Measurements from ENCODE around the gene UBASH3B.
"Not testable (repeated sequence)": the region's sequence is repeated elsewhere in the genome, so short reads cannot be mapped to it uniquely, and the experiment has no call there.

The UBASH3B gene

DNA sequence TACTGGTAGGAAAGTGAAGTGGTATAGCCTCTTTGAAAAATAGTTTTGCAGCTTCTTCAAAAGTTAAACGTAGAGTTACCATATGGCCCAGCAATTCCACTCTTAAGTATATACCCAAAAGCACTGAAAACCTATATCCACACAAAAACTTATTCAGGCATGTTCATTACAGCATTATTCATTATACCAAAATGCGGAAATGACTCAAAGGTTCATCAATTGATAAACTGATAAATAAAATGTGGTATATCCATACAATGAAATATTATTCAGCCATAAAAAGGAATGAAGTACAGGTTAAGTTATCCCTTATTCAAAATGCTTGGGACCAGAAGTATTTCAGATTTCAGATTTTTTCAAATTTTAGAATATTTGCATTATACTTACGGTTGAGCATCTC lies 35.8 kb upstream of the UBASH3B start:
- no peak for TF ChIP-seq ZFX (IDR thresholded peaks at IDR 0.05; ENCODE audit: borderline replicate concordance)
- TF ChIP-seq, protein P1, sequence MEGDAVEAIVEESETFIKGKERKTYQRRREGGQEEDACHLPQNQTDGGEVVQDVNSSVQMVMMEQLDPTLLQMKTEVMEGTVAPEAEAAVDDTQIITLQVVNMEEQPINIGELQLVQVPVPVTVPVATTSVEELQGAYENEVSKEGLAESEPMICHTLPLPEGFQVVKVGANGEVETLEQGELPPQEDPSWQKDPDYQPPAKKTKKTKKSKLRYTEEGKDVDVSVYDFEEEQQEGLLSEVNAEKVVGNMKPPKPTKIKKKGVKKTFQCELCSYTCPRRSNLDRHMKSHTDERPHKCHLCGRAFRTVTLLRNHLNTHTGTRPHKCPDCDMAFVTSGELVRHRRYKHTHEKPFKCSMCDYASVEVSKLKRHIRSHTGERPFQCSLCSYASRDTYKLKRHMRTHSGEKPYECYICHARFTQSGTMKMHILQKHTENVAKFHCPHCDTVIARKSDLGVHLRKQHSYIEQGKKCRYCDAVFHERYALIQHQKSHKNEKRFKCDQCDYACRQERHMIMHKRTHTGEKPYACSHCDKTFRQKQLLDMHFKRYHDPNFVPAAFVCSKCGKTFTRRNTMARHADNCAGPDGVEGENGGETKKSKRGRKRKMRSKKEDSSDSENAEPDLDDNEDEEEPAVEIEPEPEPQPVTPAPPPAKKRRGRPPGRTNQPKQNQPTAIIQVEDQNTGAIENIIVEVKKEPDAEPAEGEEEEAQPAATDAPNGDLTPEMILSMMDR (IDR thresholded peaks at IDR 0.05): no peak
- H3K27ac ChIP-seq: no peak overlapping the region

DNA sequence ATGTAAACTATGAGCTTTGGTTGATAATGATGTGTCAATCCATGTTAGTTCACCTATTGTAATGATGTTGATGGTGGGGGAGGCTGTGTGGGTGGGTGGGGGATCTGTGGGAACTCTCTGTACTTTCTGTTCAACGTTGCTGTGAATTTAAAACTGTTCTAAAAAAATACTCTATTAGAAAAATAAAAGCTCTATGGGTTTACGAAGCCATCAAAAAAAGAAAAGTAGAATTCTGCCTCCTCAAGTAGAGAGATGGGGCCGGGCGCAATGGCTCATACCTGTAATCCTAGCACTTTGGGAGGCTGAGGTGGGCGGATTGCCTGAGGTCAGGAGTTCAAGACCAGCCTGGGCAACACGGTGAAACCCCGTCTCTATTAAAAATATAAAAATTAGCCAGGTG lies 30.0 kb upstream of the UBASH3B start:
- H3K27ac ChIP-seq: not testable (repeated sequence)

DNA sequence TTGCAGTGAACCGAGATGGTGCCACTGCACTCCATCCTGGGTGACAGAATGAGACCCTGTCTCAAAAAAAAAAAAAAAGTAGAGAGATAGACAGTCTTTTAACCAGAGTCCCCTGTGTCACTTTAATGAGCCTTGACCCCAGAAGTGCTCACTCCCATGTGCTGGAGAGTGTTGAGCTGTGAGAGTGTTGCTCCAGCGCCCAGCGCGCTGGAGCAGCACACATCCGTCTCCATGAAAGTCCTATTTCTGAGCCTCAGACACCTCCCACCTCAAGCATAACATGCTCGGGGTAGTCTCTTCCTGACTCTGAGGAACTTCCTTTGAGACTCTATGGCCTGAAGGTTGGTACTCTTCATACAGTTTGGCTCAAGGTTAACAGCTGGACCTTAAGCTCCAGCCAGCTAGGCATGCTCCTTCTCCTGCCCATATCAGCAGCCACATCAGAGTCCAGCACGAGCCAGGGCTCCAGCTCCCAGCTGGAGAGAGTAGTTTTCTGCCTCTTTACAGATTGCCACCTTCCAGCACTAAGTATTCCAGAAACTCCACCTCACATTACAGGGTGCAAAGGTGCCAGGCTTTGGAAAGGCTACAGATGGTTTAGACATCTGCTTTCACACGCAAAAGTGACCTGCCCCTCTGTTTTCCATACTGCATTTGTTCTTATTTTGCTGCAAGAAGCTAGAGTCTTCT lies 29.4 kb upstream of the UBASH3B start:
- TF ChIP-seq, protein P1 (IDR thresholded peaks at IDR 0.05): no peak
- TF ChIP-seq ZFX (IDR thresholded peaks at IDR 0.05; ENCODE audit: borderline replicate concordance): no peak
- no peak overlapping the region for H3K27ac ChIP-seq

DNA sequence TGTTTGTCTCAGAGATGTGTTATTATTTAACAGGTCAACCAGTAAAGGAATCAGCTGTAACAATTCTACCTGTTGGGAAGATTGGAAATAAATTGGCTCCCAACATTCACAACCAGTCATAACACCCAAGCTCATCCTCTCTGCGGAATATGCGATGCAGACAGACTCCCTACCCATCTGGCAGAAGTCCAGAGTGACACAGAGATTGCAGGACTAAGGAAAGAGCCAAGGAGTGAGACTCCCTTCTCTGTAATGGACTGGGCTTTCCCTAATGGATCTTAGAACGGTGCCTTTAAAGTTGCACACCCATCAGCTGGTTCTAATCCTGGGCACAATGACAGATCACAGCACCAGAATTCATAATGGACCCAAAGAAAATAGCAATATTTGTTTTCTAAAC lies 27.8 kb upstream of the UBASH3B start:
- TF ChIP-seq, protein P1 (IDR thresholded peaks at IDR 0.05): no peak
- TF ChIP-seq ZFX (IDR thresholded peaks at IDR 0.05; ENCODE audit: borderline replicate concordance): no peak
- no peak overlapping the region for H3K27ac ChIP-seq

DNA sequence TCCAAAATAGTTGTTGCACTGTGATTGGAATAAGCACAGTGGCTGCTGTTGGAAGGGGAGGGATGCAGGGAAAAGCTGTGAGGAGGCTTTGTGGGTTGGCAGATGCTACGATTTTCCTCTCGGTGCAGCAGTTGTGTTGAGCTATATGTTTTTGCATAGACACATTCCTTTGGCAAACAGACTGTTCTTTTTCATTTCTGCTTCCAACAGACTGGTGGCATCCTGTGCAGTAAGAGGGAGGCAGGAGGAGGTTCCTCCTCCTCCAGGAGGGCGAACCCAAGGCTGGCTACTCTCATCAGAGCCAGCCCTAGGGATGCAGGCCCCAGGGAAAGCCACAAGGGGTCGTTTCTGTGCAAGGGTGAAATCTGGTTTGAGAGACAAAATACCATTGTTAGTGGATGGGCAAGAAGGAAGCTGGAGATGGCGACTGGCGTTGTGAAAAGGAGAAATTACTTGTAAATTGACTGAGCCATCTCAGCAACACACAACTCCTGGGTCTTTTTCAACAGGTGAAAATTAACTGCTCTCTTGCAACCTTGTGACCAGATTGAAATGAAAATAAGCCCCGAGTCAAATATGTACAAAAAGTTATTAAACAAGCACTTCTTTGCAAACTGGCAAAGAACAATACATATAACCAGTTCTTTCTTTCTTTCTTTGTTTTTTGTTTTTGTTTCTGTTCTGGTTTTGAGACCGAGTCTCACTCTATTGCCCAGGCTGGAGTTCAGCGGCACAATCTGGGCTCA lies 26.5 kb upstream of the UBASH3B start:
- no peak for TF ChIP-seq ZFX (IDR thresholded peaks at IDR 0.05; ENCODE audit: borderline replicate concordance)
- TF ChIP-seq, protein P1 (IDR thresholded peaks at IDR 0.05): peak; percentile 60
- no peak overlapping the region for H3K27ac ChIP-seq

DNA sequence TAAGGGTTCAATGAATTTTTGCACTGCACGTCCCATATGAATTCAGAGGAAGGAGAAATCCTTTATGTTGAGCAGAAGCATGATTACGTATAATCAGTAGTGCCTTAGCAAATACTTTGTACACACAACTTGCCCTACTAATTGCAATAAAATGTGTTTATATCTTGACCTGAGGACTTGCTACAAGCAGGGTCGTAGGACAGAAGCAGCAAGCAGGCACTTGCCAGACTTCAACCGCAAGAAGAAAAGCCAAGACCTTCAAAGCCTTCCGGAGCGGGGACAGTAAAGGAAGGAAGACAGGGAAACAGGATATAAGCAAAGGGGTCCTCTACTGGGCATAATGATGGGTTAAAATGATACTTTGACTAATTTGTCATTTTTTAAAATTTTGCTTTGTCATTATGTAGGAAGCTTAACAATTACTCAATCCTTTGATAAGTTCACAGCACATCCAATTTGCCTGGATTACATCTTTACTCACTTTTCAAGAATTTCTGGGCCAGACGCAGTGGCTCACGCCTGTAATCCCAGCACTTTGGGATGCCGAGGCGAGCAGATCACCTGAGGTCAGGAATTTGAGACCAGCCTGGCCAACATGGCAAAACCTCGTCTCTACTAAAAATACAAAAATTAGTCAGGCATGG lies 23.2 kb upstream of the UBASH3B start:
- TF ChIP-seq ZFX (IDR thresholded peaks at IDR 0.05; ENCODE audit: borderline replicate concordance): no peak
- TF ChIP-seq, protein P1 (IDR thresholded peaks at IDR 0.05): no peak

DNA sequence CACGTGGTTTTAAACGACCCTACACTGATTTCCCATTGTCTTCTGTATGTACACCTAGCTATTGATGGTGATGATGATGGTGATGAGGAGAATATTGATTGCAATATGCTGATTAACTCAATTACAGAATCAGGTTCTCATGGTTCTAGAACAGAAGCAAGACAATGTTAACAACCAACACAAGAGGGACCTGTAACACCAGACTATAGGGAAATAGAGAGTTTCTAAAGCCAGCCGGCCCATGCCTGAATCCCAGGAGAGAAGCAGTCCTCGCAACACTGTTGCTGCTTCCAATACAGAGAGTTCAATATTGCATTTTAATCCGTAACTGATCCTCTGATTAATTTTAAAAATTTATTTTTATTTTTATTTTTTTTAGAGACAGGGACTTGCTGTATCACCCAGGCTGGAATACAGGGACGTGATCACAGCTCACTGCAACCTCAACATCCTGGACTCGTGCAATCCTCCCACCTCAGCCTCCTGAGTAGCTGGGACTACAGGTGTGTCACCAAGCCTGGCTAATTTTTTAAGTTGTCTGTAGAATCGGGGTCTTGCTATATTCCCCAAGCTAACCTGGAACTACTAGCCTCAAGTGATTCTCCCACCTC lies 22.2 kb upstream of the UBASH3B start:
- no peak overlapping the region for H3K27ac ChIP-seq
- TF ChIP-seq, protein P1 (IDR thresholded peaks at IDR 0.05): no peak
- TF ChIP-seq ZFX (IDR thresholded peaks at IDR 0.05; ENCODE audit: borderline replicate concordance): no peak

More for the DNA sequence above, 23.2 kb upstream of the UBASH3B start:
- H3K27ac ChIP-seq: no peak overlapping the region
